ENCODE data around the gene MERTK. TPM values are rescaled to one million over a fixed set of nuclear protein-coding genes. Genes with fewer than 3 reads are reported as not detected.
A peak's percentile ranks its signal among the peaks of the same experiment; 100 is the strongest.
"Not testable (repeated sequence)": the region's sequence is repeated elsewhere in the genome, so short reads cannot be mapped to it uniquely, and the experiment has no call there.

The MERTK gene
- total RNA-seq, 1 donor = 2.4 TPM

DNA sequence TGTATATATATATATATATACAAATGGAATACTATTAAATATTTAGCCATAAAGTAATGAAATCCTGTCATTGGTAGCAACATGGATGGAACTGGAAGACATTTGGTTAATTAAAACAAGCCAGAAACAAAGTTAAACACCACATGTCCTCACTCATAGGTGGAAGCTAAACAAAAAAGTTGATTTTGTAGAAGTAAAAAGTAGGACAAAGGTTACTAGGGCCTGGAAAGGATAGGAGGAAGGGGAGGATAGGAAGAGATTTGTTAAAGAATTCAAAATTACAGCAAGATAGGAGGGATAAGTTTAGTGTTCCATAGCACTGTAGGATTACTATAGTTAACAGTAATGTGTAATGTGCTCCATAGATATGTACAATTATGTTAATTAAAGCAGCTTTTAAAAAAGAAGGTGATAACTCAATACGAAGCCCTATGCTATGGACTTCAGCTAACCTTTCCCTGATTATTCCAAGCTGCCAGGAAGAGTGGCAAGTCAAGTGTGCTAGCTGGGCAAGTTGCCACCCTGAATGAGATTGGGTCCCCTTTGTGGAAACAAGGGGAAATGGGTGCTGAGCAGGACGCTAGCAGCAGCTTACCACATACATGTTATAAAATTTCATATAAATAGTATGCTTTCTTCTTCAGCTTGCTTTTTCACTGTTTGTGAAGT, 12.3 kb downstream of the MERTK start:
- TF ChIP-seq, protein P1, sequence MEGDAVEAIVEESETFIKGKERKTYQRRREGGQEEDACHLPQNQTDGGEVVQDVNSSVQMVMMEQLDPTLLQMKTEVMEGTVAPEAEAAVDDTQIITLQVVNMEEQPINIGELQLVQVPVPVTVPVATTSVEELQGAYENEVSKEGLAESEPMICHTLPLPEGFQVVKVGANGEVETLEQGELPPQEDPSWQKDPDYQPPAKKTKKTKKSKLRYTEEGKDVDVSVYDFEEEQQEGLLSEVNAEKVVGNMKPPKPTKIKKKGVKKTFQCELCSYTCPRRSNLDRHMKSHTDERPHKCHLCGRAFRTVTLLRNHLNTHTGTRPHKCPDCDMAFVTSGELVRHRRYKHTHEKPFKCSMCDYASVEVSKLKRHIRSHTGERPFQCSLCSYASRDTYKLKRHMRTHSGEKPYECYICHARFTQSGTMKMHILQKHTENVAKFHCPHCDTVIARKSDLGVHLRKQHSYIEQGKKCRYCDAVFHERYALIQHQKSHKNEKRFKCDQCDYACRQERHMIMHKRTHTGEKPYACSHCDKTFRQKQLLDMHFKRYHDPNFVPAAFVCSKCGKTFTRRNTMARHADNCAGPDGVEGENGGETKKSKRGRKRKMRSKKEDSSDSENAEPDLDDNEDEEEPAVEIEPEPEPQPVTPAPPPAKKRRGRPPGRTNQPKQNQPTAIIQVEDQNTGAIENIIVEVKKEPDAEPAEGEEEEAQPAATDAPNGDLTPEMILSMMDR (IDR thresholded peaks at IDR 0.05; ENCODE audit: insufficient read depth, low read length) = no peak
- DNase-seq (ENCODE audit: low read depth) = no peak
- no peak overlapping the region for H3K4me3 ChIP-seq (ENCODE audit: low read depth, low read length)

GRCh38 chr2:111911295-111911977, 13.0 kb downstream of the MERTK start:
- H3K4me3 ChIP-seq (ENCODE audit: low read depth, low read length); DNase-seq (ENCODE audit: low read depth): not testable (repeated sequence)

- H3K4me3 ChIP-seq (ENCODE audit: low read depth, low read length) = no peak overlapping the region
- no peak for DNase-seq (ENCODE audit: low read depth)
- TF ChIP-seq, protein P1 (IDR thresholded peaks at IDR 0.05; ENCODE audit: insufficient read depth, low read length) = no peak
Measured at GRCh38 chr2:111912547-111912946, 14.1 kb downstream of the MERTK start.

- no peak for DNase-seq (ENCODE audit: low read depth)
- no peak overlapping the region for H3K4me3 ChIP-seq (ENCODE audit: low read depth, low read length)
- TF ChIP-seq, protein P1 (IDR thresholded peaks at IDR 0.05; ENCODE audit: insufficient read depth, low read length) = no peak
Measured at GRCh38 chr2:111917106-111917505, 18.7 kb downstream of the MERTK start.

GRCh38 chr2:111918383-111918806, 20.0 kb downstream of the MERTK start:
- TF ChIP-seq, protein P1 (IDR thresholded peaks at IDR 0.05; ENCODE audit: insufficient read depth, low read length) = no peak
- H3K4me3 ChIP-seq (ENCODE audit: low read depth, low read length) = no peak overlapping the region
- DNase-seq (ENCODE audit: low read depth) = peak; percentile 97

GRCh38 chr2:111919365-111919764, 21.0 kb downstream of the MERTK start:
- DNase-seq (ENCODE audit: low read depth) = no peak
- H3K4me3 ChIP-seq (ENCODE audit: low read depth, low read length) = no peak overlapping the region
- TF ChIP-seq, protein P1 (IDR thresholded peaks at IDR 0.05; ENCODE audit: insufficient read depth, low read length) = peak; percentile 11

GRCh38 chr2:111919794-111920608, 21.6 kb downstream of the MERTK start:
- TF ChIP-seq, protein P1 (IDR thresholded peaks at IDR 0.05; ENCODE audit: insufficient read depth, low read length) = no peak
- H3K4me3 ChIP-seq (ENCODE audit: low read depth, low read length) = no peak overlapping the region
- no peak for DNase-seq (ENCODE audit: low read depth)

Measured in fibroblast of the aortic adventitia (primary cell).